Immature natural killer cell (primary cell): ENCODE measurements around the gene ADARB2. TPM values are rescaled to one million over a fixed set of nuclear protein-coding genes. Genes with fewer than 3 reads are reported as not detected.
"Not testable (repeated sequence)": the region's sequence is repeated elsewhere in the genome, so short reads cannot be mapped to it uniquely, and the experiment has no call there.

Source experiments
- DNase-seq, 3 donors: peaks; one replicate each; pipeline ENCODE4 v3.0.0; 2022; ENCODE audit warnings: mixed read lengths in 1 of 3
- H3K27ac Mint-ChIP-seq, 6 donors: one replicate each; pipeline ENCODE4 v1.8.0; 2020; ENCODE audit warnings: mixed read lengths in 6 of 6, mild to moderate bottlenecking in 5 of 6, inconsistent platforms in 4 of 6, moderate library complexity in 3 of 6
- H3K27me3 Mint-ChIP-seq, 3 donors: one replicate each; pipeline ENCODE4 v1.8.0; 2020 to 2021; ENCODE audit warnings: low read depth in 3 of 3, mild to moderate bottlenecking in 3 of 3, mixed read lengths in 3 of 3, moderate library complexity in 3 of 3, inconsistent platforms in 1 of 3
- H3K36me3 Mint-ChIP-seq, 3 donors: one replicate each; pipeline ENCODE4 v1.8.0; 2020; ENCODE audit warnings: mixed read lengths in 3 of 3, inconsistent platforms in 2 of 3, mild to moderate bottlenecking in 2 of 3
- H3K4me1 Mint-ChIP-seq, 2 donors: one replicate each; pipeline ENCODE4 v1.8.0; 2020; ENCODE audit warnings: inconsistent platforms in 2 of 2, mild to moderate bottlenecking in 2 of 2, mixed read lengths in 2 of 2, moderate library complexity in 1 of 2
- H3K4me3 Mint-ChIP-seq, 5 donors: one replicate each; pipeline ENCODE4 v1.8.0; 2020; ENCODE audit warnings: mild to moderate bottlenecking in 5 of 5, mixed read lengths in 5 of 5, inconsistent platforms in 3 of 5, moderate library complexity in 3 of 5
- H3K9me3 Mint-ChIP-seq, 6 donors: one replicate each; pipeline ENCODE4 v1.8.0; 2020; ENCODE audit warnings: mild to moderate bottlenecking in 6 of 6, mixed read lengths in 6 of 6, inconsistent platforms in 4 of 6, moderate library complexity in 3 of 6
- polyA plus RNA-seq, 3 donors: library from polyadenylated mRNA; unstranded; fragments of 300-500 nt; fragmentation: Illumina TruSeq; gene quantifications; one replicate each; pipeline ENCODE4 v1.2.3, GENCODE V29; 2021

ADARB2 gene
- polyA plus RNA-seq, 3 donors from 2014 or later, result 0.12 TPM; not detected in 2

- no peak overlapping the region for H3K4me3 Mint-ChIP-seq
- DNase-seq, result no peak
- no peaks in the 10 kb centered on the region for H3K36me3 Mint-ChIP-seq
- no peaks in the 10 kb centered on the region for H3K4me1 Mint-ChIP-seq
- no peak overlapping the region for H3K27ac Mint-ChIP-seq
- H3K27me3 Mint-ChIP-seq, result peaks cover 2 to 6% (median 2%) of the 10 kb centered on the region in 3 donors
- peaks cover 0 to 3% (median 0%) of the 10 kb centered on the region in 6 donors for H3K9me3 Mint-ChIP-seq
Observed at GRCh38 chr10:1451362-1451888, 285.9 kb downstream of the ADARB2 start.

GRCh38 chr10:1449572-1450205, 287.6 kb downstream of the ADARB2 start:
- Mint-ChIP-seq H3K27ac (no peak overlapping the region), H3K4me3 (no peak overlapping the region)
- DNase-seq, result no peak

GRCh38 chr10:1449021-1449420, 288.3 kb downstream of the ADARB2 start:
- Mint-ChIP-seq H3K4me1 (no peaks in the 10 kb centered on the region), H3K4me3 (no peak overlapping the region), H3K36me3 (no peaks in the 10 kb centered on the region), H3K27ac (no peak overlapping the region), H3K27me3 (peaks cover 0 to 3% (median 2%) of the 10 kb centered on the region in 3 donors), H3K9me3 (peaks cover 0 to 3% (median 0%) of the 10 kb centered on the region in 6 donors)
- DNase-seq, result no peak

More at GRCh38 chr10:1449572-1450205, 287.6 kb downstream of the ADARB2 start:
- Mint-ChIP-seq H3K27me3 (peaks cover 0 to 3% (median 2%) of the 10 kb centered on the region in 3 donors), H3K4me1 (no peaks in the 10 kb centered on the region), H3K9me3 (peaks cover 0 to 3% (median 0%) of the 10 kb centered on the region in 6 donors), H3K36me3 (no peaks in the 10 kb centered on the region)

- no peaks in the 10 kb centered on the region for H3K36me3 Mint-ChIP-seq
- no peaks in the 10 kb centered on the region for H3K4me1 Mint-ChIP-seq
- H3K27me3 Mint-ChIP-seq, result peaks cover 0 to 3% (median 2%) of the 10 kb centered on the region in 3 donors
- no peak overlapping the region for H3K27ac Mint-ChIP-seq
- no peak overlapping the region for H3K4me3 Mint-ChIP-seq
- no peak for DNase-seq
- peaks cover 0 to 3% (median 0%) of the 10 kb centered on the region in 6 donors for H3K9me3 Mint-ChIP-seq
Observed at GRCh38 chr10:1448252-1448930, 288.9 kb downstream of the ADARB2 start.

- Mint-ChIP-seq H3K36me3 (no peaks in the 10 kb centered on the region), H3K27me3 (no peaks in the 10 kb centered on the region), H3K4me1 (no peaks in the 10 kb centered on the region), H3K4me3 (no peak overlapping the region), H3K9me3 (no peaks in the 10 kb centered on the region), H3K27ac (no peak overlapping the region)
- DNase-seq, result no peak
Observed at GRCh38 chr10:1444826-1445225, 292.5 kb downstream of the ADARB2 start.

GRCh38 chr10:1440897-1441296, 296.4 kb downstream of the ADARB2 start:
- H3K4me1 Mint-ChIP-seq, result no peaks in the 10 kb centered on the region
- H3K4me3 Mint-ChIP-seq, result no peak overlapping the region
- H3K36me3 Mint-ChIP-seq, result no peaks in the 10 kb centered on the region
- no peak overlapping the region for H3K27ac Mint-ChIP-seq
- H3K27me3 Mint-ChIP-seq, result no peaks in the 10 kb centered on the region
- DNase-seq, result no peak
- H3K9me3 Mint-ChIP-seq, result peaks cover 0 to 2% (median 0%) of the 10 kb centered on the region in 6 donors

GRCh38 chr10:1434912-1435692, 302.2 kb downstream of the ADARB2 start:
- H3K4me3 Mint-ChIP-seq, result no peak overlapping the region
- no peak overlapping the region for H3K27ac Mint-ChIP-seq
- peaks cover 0 to 2% (median under 1%) of the 10 kb centered on the region in 3 donors for H3K36me3 Mint-ChIP-seq
- no peak for DNase-seq
- peaks cover 0 to 4% (median 0%) of the 10 kb centered on the region in 3 donors for H3K27me3 Mint-ChIP-seq
- H3K9me3 Mint-ChIP-seq, result peaks cover 2 to 22% (median 11%) of the 10 kb centered on the region in 6 donors
- no peaks in the 10 kb centered on the region for H3K4me1 Mint-ChIP-seq

- DNase-seq, result no peak
- Mint-ChIP-seq H3K27me3 (peaks cover 0 to 4% (median 0%) of the 10 kb centered on the region in 3 donors), H3K4me1 (no peaks in the 10 kb centered on the region), H3K36me3 (peaks cover 0 to 4% (median 3%) of the 10 kb centered on the region in 3 donors), H3K4me3 (no peak overlapping the region), H3K9me3 (peaks cover 5 to 25% (median 13%) of the 10 kb centered on the region in 6 donors), H3K27ac (no peak overlapping the region)
Observed at GRCh38 chr10:1434202-1434601, 303.1 kb downstream of the ADARB2 start.

GRCh38 chr10:1432161-1432560, 305.2 kb downstream of the ADARB2 start:
- peaks cover 0 to 4% (median 0%) of the 10 kb centered on the region in 3 donors for H3K27me3 Mint-ChIP-seq
- no peaks in the 10 kb centered on the region for H3K4me1 Mint-ChIP-seq
- no peak overlapping the region for H3K27ac Mint-ChIP-seq
- H3K4me3 Mint-ChIP-seq, result no peak overlapping the region
- peaks cover 0 to 4% (median 3%) of the 10 kb centered on the region in 3 donors for H3K36me3 Mint-ChIP-seq
- DNase-seq, result no peak
- H3K9me3 Mint-ChIP-seq, result peaks cover 5 to 25% (median 12%) of the 10 kb centered on the region in 6 donors

- Mint-ChIP-seq H3K4me3 (no peak overlapping the region), H3K27ac (no peak overlapping the region)
- no peak for DNase-seq
Observed at GRCh38 chr10:1431229-1431628, 306.1 kb downstream of the ADARB2 start.

GRCh38 chr10:1427521-1428186, 309.7 kb downstream of the ADARB2 start:
- not testable (repeated sequence) for H3K36me3 Mint-ChIP-seq, DNase-seq, H3K4me3 Mint-ChIP-seq, H3K27me3 Mint-ChIP-seq, H3K4me1 Mint-ChIP-seq, H3K27ac Mint-ChIP-seq
- peaks cover 5 to 25% (median 10%) of the 10 kb centered on the region in 6 donors for H3K9me3 Mint-ChIP-seq

More at GRCh38 chr10:1431229-1431628, 306.1 kb downstream of the ADARB2 start:
- H3K27me3 Mint-ChIP-seq, result peaks cover 0 to 7% (median 0%) of the 10 kb centered on the region in 3 donors
- peaks cover 5 to 25% (median 12%) of the 10 kb centered on the region in 6 donors for H3K9me3 Mint-ChIP-seq
- peaks cover 0 to 4% (median 3%) of the 10 kb centered on the region in 3 donors for H3K36me3 Mint-ChIP-seq
- H3K4me1 Mint-ChIP-seq, result no peaks in the 10 kb centered on the region

- no peaks in the 10 kb centered on the region for H3K4me1 Mint-ChIP-seq
- H3K36me3 Mint-ChIP-seq, result peaks cover 0 to 4% (median 3%) of the 10 kb centered on the region in 3 donors
Observed at GRCh38 chr10:1426786-1427185, 310.5 kb downstream of the ADARB2 start.

GRCh38 chr10:1425879-1426278, 311.4 kb downstream of the ADARB2 start:
- H3K9me3 Mint-ChIP-seq, result peaks cover 3 to 10% (median 7%) of the 10 kb centered on the region in 6 donors
- no peak for DNase-seq
- peaks cover 0 to 4% (median 3%) of the 10 kb centered on the region in 3 donors for H3K36me3 Mint-ChIP-seq
- no peak overlapping the region for H3K4me3 Mint-ChIP-seq
- no peak overlapping the region for H3K27ac Mint-ChIP-seq
- peaks cover 0 to 17% (median 7%) of the 10 kb centered on the region in 3 donors for H3K27me3 Mint-ChIP-seq
- peaks cover under 1 to 3% of the 10 kb centered on the region in 2 donors for H3K4me1 Mint-ChIP-seq

More at GRCh38 chr10:1426786-1427185, 310.5 kb downstream of the ADARB2 start:
- H3K9me3 Mint-ChIP-seq, result peaks cover 5 to 19% (median 10%) of the 10 kb centered on the region in 6 donors
- no peak overlapping the region for H3K4me3 Mint-ChIP-seq
- peaks cover 0 to 10% (median 5%) of the 10 kb centered on the region in 3 donors for H3K27me3 Mint-ChIP-seq
- H3K27ac Mint-ChIP-seq, result no peak overlapping the region
- no peak for DNase-seq
